Mucosa of rectum (tissue), 2 donors: ENCODE results near the gene CPNE5.

ENCODE experiments used
- H3K27ac ChIP-seq, 2 donors: one replicate each; pipeline ENCODE4 v1.7.0; 2013; ENCODE audit warnings: inconsistent platforms in 2 of 2, low read depth in 2 of 2, low read length in 2 of 2
- H3K27me3 ChIP-seq, 2 donors: one replicate each; pipeline ENCODE4 v1.7.0; 2013; ENCODE audit warnings: low read length in 2 of 2; ENCODE audit not compliant: control insufficient read depth in 2 of 2, insufficient read depth in 2 of 2
- H3K36me3 ChIP-seq, 2 donors: one replicate each; pipeline ENCODE4 v1.7.0; 2013; ENCODE audit warnings: low read length in 2 of 2; ENCODE audit not compliant: control insufficient read depth in 2 of 2, insufficient read depth in 2 of 2
- H3K4me1 ChIP-seq, 2 donors: one replicate each; pipeline ENCODE4 v1.7.0; 2013; ENCODE audit warnings: low read length in 2 of 2, mild to moderate bottlenecking in 1 of 2; ENCODE audit not compliant: control insufficient read depth in 2 of 2, insufficient read depth in 2 of 2
- H3K4me3 ChIP-seq, 2 donors: one replicate each; pipeline ENCODE4 v1.7.0; 2013; ENCODE audit warnings: low read length in 2 of 2
- H3K9ac ChIP-seq, 2 donors: one replicate each; pipeline ENCODE4 v1.7.0; 2013; ENCODE audit warnings: low read length in 2 of 2, low read depth in 1 of 2, mild to moderate bottlenecking in 1 of 2
- H3K9me3 ChIP-seq, 2 donors: one replicate each; pipeline ENCODE4 v1.7.0; 2013; ENCODE audit warnings: low read length in 2 of 2; ENCODE audit not compliant: control insufficient read depth in 2 of 2
- donor health status: healthy.
- donor health status: Normal muscosa, but diverticular disease.

The CPNE5 gene

GRCh38 chr6:36755435-36756348 lies 83.6 kb downstream of the CPNE5 start:
- Histone ChIP-seq H3K27ac (peak overlapping the region; percentile 59 to 93), H3K4me3 (peak overlapping the region in 1 of 2 donors; percentile 66), H3K9me3 (no peaks in the 10 kb centered on the region), H3K4me1 (peaks cover 65 to 71% of the 10 kb centered on the region in 2 donors), H3K9ac (peak overlapping the region; percentile 1 to 34), H3K27me3 (no peaks in the 10 kb centered on the region), H3K36me3 (no peaks in the 10 kb centered on the region)

GRCh38 chr6:36754582-36755434 lies 84.4 kb downstream of the CPNE5 start:
- Histone ChIP-seq H3K9ac (no peak overlapping the region), H3K27ac (peak overlapping the region; percentile 59 to 93), H3K9me3 (no peaks in the 10 kb centered on the region), H3K4me1 (peaks cover 65 to 71% of the 10 kb centered on the region in 2 donors), H3K27me3 (no peaks in the 10 kb centered on the region), H3K36me3 (no peaks in the 10 kb centered on the region), H3K4me3 (peak overlapping the region in 1 of 2 donors; percentile 43)

GRCh38 chr6:36753671-36754405 lies 85.4 kb downstream of the CPNE5 start:
- H3K4me3 ChIP-seq, result peak overlapping the region in 1 of 2 donors; percentile 44
- H3K27me3 ChIP-seq, result no peaks in the 10 kb centered on the region
- H3K9me3 ChIP-seq, result no peaks in the 10 kb centered on the region
- no peaks in the 10 kb centered on the region for H3K36me3 ChIP-seq
- H3K4me1 ChIP-seq, result peaks cover 62 to 69% of the 10 kb centered on the region in 2 donors
- H3K9ac ChIP-seq, result peak overlapping the region; percentile 10 to 32
- H3K27ac ChIP-seq, result peak overlapping the region; percentile 80 to 93

- H3K4me1 ChIP-seq, result peaks cover 58 to 61% of the 10 kb centered on the region in 2 donors
- H3K9me3 ChIP-seq, result no peaks in the 10 kb centered on the region
- peak overlapping the region in 1 of 2 donors; percentile 44 for H3K4me3 ChIP-seq
- H3K9ac ChIP-seq, result peak overlapping the region; percentile 10 to 56
- H3K36me3 ChIP-seq, result no peaks in the 10 kb centered on the region
- no peaks in the 10 kb centered on the region for H3K27me3 ChIP-seq
- H3K27ac ChIP-seq, result peak overlapping the region; percentile 80 to 93
Observed at GRCh38 chr6:36752886-36753506, 86.2 kb downstream of the CPNE5 start.

- Histone ChIP-seq H3K4me3 (peak overlapping the region in 1 of 2 donors; percentile 44), H3K9me3 (no peaks in the 10 kb centered on the region), H3K27ac (peak overlapping the region; percentile 80 to 93), H3K27me3 (no peaks in the 10 kb centered on the region), H3K4me1 (peaks cover 54 to 55% of the 10 kb centered on the region in 2 donors), H3K36me3 (no peaks in the 10 kb centered on the region), H3K9ac (peak overlapping the region; percentile 10 to 56)
Observed at GRCh38 chr6:36752187-36752885, 86.9 kb downstream of the CPNE5 start.

GRCh38 chr6:36751833-36752186 lies 87.4 kb downstream of the CPNE5 start:
- Histone ChIP-seq H3K9me3 (no peaks in the 10 kb centered on the region), H3K9ac (peak overlapping the region; percentile 10 to 54), H3K27ac (peak overlapping the region; percentile 80 to 93), H3K4me3 (peak overlapping the region in 1 of 2 donors; percentile 26), H3K36me3 (no peaks in the 10 kb centered on the region), H3K4me1 (peaks cover 49 to 50% of the 10 kb centered on the region in 2 donors), H3K27me3 (no peaks in the 10 kb centered on the region)

GRCh38 chr6:36751091-36751490 lies 88.2 kb downstream of the CPNE5 start:
- no peaks in the 10 kb centered on the region for H3K9me3 ChIP-seq
- H3K36me3 ChIP-seq, result no peaks in the 10 kb centered on the region
- no peak overlapping the region for H3K27ac ChIP-seq
- no peak overlapping the region for H3K4me3 ChIP-seq
- no peak overlapping the region for H3K9ac ChIP-seq
- no peaks in the 10 kb centered on the region for H3K27me3 ChIP-seq
- H3K4me1 ChIP-seq, result peaks cover 42 to 43% of the 10 kb centered on the region in 2 donors

- H3K9me3 ChIP-seq, result no peaks in the 10 kb centered on the region
- H3K36me3 ChIP-seq, result no peaks in the 10 kb centered on the region
- H3K27me3 ChIP-seq, result no peaks in the 10 kb centered on the region
- peaks cover 32 to 34% of the 10 kb centered on the region in 2 donors for H3K4me1 ChIP-seq
- H3K27ac ChIP-seq, result no peak overlapping the region
- H3K9ac ChIP-seq, result no peak overlapping the region
- no peak overlapping the region for H3K4me3 ChIP-seq
Observed at GRCh38 chr6:36749829-36750489, 89.3 kb downstream of the CPNE5 start.
